Measurements from ENCODE around the gene RASGEF1B.

GRCh38 chr4:81494031-81494431 is 22.3 kb upstream of the RASGEF1B start:
- no peak for TF ChIP-seq CTCF (conservative IDR thresholded peaks at IDR 0.05; ENCODE audit: low read depth, low read length)
- TF ChIP-seq EZH2 (IDR thresholded peaks at IDR 0.05; ENCODE audit: borderline replicate concordance, low read depth, low read length, poor library complexity, severe bottlenecking), result no peak
